Esophagus muscularis mucosa (tissue), 4 donors: Measurements from ENCODE around the gene GLTPD2. TPM values are rescaled to one million over a fixed set of nuclear protein-coding genes. Genes with fewer than 3 reads are reported as not detected.

ENCODE experiments used
- DNase-seq: peaks from one replicate; pipeline ENCODE4 v3.0.0-alpha.2; 2017; ENCODE audit errors: extremely low spot score
- H3K27ac ChIP-seq, 4 donors: fragments of 200-600 bp; sonication (generic); replicated peaks in 1 of 4; 1 replicate in 3 of 4; 2 replicates in 1 of 4; pipeline ENCODE4 v1.5.1; 2016 to 2019; ENCODE audit warnings: mild to moderate bottlenecking in 1 of 4
- H3K27me3 ChIP-seq, 4 donors: fragments of 200-600 bp; sonication (generic); one replicate each; pipeline versions ENCODE4 v1.5.1 to v1.6.0; 2016 to 2019
- H3K36me3 ChIP-seq, 4 donors: fragments of 200-600 bp; sonication (generic); one replicate each; pipeline ENCODE4 v1.5.1; 2016 to 2019
- H3K4me1 ChIP-seq, 4 donors: fragments of 200-600 bp; sonication (generic); one replicate each; pipeline ENCODE4 v1.5.1; 2016 to 2019
- H3K4me3 ChIP-seq, 4 donors: fragments of 200-600 bp; sonication (generic); 1 replicate in 2 of 4; 2 replicates in 2 of 4; pipeline ENCODE4 v1.5.1; 2016 to 2019; ENCODE audit warnings: mild to moderate bottlenecking in 4 of 4, moderate library complexity in 1 of 4
- H3K9me3 ChIP-seq, 4 donors: fragments of 200-600 bp; sonication (generic); 1 replicate in 3 of 4; 2 replicates in 1 of 4; pipeline ENCODE4 v1.5.1; 2016 to 2019
- EP300 ChIP-seq: sonication (generic); formaldehyde crosslinking; IDR thresholded peaks from one replicate; pipeline ENCODE4 v1.6.1; 2017; ENCODE audit warnings: antibody characterized with exemption
- POLR2A ChIP-seq: fragments of 450-650 bp; IDR thresholded peaks from one replicate; pipeline ENCODE4 v1.6.1; 2017; ENCODE audit warnings: antibody characterized with exemption, moderate library complexity, mild to moderate bottlenecking, low read depth
- POLR2AphosphoS5 ChIP-seq, 2 donors: sonication (generic); formaldehyde crosslinking; IDR thresholded peaks; one replicate each; pipeline ENCODE4 v1.6.1; 2017; ENCODE audit warnings: antibody characterized with exemption in 2 of 2
- WGBS: methylation state at CpG from one replicate; pipeline ENCODE4 v1.1.5; 2018; 5-methylcytosine and 5-hydroxymethylcytosine counted together
- intact Hi-C: fragments of 100-400 bp; cut with DNase I; formaldehyde crosslinking; loops from one replicate; pipeline ENCODE4 v1.15.1; 2023
- total RNA-seq, 4 donors: library from RNA; depleted of rRNA; stranded (reverse); fragments of >200 nt; gene quantifications; one replicate each; pipeline versions ENCODE4 v1.1.0 to v1.2.1, GENCODE V29; 2016
- TF ChIP-seq, protein P1 (sequence below), 3 experiments: fragments of 200-600 bp in 2 of 3; fragments of 450-650 bp in 1 of 3; sonication (generic) in 2 of 3; IDR thresholded peaks; one replicate each; pipeline ENCODE4 v1.5.1; 2017 to 2019; ENCODE audit warnings: antibody characterized with exemption in 3 of 3, mild to moderate bottlenecking in 2 of 3, moderate library complexity in 1 of 3

The GLTPD2 gene
- total RNA-seq, 4 donors from 2014 or later: not detected

DNA sequence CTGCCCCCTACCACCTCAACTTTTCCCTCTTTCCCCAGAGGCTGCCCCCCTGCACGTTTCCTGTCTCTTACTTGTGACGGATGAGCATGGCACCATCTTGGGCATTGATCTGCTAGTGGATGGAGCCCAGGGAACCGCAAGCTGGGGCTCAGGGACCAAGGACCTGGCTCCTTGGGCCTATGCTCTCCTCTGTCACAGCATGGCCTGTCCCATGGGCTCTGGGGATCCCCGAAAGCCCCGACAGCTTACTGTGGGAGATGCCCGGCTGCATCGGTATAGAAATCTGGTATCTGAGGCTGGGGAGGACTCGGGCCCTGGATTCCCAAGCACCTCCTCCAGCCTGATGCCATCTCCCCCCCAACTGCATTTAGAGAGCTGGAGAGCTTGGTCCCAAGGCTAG, 47.2 kb upstream of the GLTPD2 start:
- Histone ChIP-seq H3K4me1 (peaks cover 10 to 30% (median 30%) of the 10 kb centered on the region in 4 donors), H3K27ac (no peak overlapping the region), H3K27me3 (peaks cover 0 to 33% (median 16%) of the 10 kb centered on the region in 4 donors), H3K9me3 (no peaks in the 10 kb centered on the region), H3K36me3 (no peaks in the 10 kb centered on the region), H3K4me3 (no peak overlapping the region)
- 98% methylated on average over 8 of the region's 8 CpGs for WGBS
- intact Hi-C loops: no loop called here
- TF ChIP-seq POLR2AphosphoS5 (IDR thresholded peaks at IDR 0.05): no peak
- TF ChIP-seq, protein P1, sequence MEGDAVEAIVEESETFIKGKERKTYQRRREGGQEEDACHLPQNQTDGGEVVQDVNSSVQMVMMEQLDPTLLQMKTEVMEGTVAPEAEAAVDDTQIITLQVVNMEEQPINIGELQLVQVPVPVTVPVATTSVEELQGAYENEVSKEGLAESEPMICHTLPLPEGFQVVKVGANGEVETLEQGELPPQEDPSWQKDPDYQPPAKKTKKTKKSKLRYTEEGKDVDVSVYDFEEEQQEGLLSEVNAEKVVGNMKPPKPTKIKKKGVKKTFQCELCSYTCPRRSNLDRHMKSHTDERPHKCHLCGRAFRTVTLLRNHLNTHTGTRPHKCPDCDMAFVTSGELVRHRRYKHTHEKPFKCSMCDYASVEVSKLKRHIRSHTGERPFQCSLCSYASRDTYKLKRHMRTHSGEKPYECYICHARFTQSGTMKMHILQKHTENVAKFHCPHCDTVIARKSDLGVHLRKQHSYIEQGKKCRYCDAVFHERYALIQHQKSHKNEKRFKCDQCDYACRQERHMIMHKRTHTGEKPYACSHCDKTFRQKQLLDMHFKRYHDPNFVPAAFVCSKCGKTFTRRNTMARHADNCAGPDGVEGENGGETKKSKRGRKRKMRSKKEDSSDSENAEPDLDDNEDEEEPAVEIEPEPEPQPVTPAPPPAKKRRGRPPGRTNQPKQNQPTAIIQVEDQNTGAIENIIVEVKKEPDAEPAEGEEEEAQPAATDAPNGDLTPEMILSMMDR (IDR thresholded peaks at IDR 0.05): no peak
- TF ChIP-seq EP300: no peak
- no peak for TF ChIP-seq POLR2A
- DNase-seq: no peak

DNA sequence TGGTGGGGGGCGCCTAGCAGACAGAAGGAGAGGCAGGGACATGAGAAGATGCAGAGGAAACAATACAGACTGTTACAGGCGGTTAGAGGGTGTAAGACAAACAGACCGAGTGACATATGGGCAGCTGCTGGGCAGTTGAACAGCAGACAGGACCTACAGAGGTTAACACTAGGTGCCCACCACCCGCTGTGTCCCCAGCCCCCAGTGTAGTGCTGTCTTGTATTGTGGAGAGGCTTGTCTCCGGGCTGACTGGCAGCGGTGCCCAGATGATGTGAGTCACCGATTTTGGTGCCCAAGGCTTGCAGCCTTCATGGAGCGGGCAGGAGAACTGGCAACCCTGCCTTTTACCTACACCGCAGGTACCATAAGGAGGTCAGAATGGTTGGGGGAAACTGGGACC, 46.6 kb upstream of the GLTPD2 start:
- TF ChIP-seq POLR2A: no peak
- TF ChIP-seq EP300: no peak
- TF ChIP-seq POLR2AphosphoS5 (IDR thresholded peaks at IDR 0.05): no peak
- TF ChIP-seq, protein P1 (IDR thresholded peaks at IDR 0.05): no peak
- no peaks in the 10 kb centered on the region for H3K9me3 ChIP-seq
- no peak for DNase-seq
- WGBS: 95% methylated on average over 9 of the region's 9 CpGs
- peaks cover 0 to 37% (median 16%) of the 10 kb centered on the region in 4 donors for H3K27me3 ChIP-seq
- peaks cover 10 to 30% (median 30%) of the 10 kb centered on the region in 4 donors for H3K4me1 ChIP-seq
- intact Hi-C loops: no loop called here
- no peaks in the 10 kb centered on the region for H3K36me3 ChIP-seq
- no peak overlapping the region for H3K4me3 ChIP-seq
- H3K27ac ChIP-seq: no peak overlapping the region

DNA sequence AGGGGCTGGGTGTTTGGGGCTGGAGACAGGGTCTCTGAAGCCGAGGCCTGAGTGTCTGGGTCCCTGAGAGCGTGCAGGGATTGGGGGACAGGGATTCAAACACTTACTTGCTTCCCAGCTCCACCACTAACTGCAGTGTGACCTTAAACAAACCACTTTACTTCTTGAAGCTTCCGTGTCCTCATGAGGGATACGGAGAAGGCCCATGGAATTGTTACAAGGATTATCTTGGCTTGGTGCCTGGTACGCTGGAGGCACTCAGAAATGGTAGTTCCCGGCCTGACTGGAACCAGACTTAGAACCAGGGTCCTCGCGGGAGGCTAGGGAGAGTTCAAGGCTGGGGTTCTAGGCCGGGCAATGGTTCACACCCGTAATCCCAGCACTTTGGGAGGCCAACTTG, 46.1 kb upstream of the GLTPD2 start:
- 85% methylated on average over 7 of the region's 10 CpGs for WGBS
- H3K27ac ChIP-seq: no peak overlapping the region
- H3K4me3 ChIP-seq: no peak overlapping the region
- no peaks in the 10 kb centered on the region for H3K36me3 ChIP-seq
- peaks cover 10 to 30% (median 30%) of the 10 kb centered on the region in 4 donors for H3K4me1 ChIP-seq
- no peak for TF ChIP-seq POLR2A
- TF ChIP-seq EP300: no peak
- TF ChIP-seq, protein P1 (IDR thresholded peaks at IDR 0.05): no peak
- no peak for TF ChIP-seq POLR2AphosphoS5 (IDR thresholded peaks at IDR 0.05)
- H3K27me3 ChIP-seq: peaks cover 0 to 37% (median 16%) of the 10 kb centered on the region in 4 donors
- no peaks in the 10 kb centered on the region for H3K9me3 ChIP-seq
- no peak for DNase-seq
- intact Hi-C loops: no loop called here

DNA sequence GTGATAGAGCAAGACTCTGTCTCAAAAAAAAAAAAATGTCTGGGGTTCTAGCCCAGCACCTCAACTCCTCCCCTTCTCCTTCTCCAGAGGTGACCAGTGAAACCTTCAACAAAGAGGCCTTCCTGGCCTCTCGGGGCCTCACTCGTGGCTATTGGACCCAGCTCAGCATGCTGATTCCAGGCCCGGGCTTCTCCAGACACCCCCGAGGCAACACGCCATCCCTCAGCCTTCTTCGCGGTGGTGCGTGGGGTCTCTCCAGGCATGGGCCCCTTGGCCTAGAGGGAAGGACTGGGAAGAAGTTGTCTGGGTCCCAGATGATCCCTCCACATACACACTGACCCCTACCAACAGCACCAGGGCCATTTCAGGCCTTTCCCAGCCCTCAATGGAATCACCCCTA, 45.5 kb upstream of the GLTPD2 start:
- TF ChIP-seq POLR2AphosphoS5 (IDR thresholded peaks at IDR 0.05): no peak
- TF ChIP-seq, protein P1 (IDR thresholded peaks at IDR 0.05): no peak
- TF ChIP-seq EP300: no peak
- no peak for TF ChIP-seq POLR2A
- WGBS: 96% methylated on average over 8 of the region's 8 CpGs
- Histone ChIP-seq H3K27me3 (peaks cover 0 to 41% (median 16%) of the 10 kb centered on the region in 4 donors), H3K9me3 (no peaks in the 10 kb centered on the region), H3K4me1 (peaks cover 10 to 28% (median 27%) of the 10 kb centered on the region in 4 donors), H3K36me3 (no peaks in the 10 kb centered on the region), H3K27ac (no peak overlapping the region), H3K4me3 (no peak overlapping the region)
- intact Hi-C loops: no loop called here
- no peak for DNase-seq

DNA sequence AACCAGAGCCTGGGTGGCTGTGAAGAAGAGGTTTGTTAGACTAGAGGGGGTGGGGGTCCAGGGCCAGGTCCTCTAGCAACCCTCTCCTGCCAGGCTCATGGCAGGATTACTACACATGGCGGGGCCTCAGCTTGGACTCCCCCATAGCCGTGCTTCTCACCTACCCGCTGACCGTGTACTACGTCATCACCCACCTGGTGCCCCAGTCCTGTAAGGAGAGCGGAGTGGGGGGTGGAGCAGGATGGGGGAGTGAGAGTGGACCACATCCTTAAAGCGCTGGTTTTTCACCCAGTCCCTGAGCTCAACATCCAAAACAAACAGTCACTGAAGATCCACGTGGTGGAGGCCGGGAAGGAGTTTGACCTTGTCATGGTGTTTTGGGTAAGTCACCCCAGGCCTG, 44.9 kb upstream of the GLTPD2 start:
- Histone ChIP-seq H3K36me3 (no peaks in the 10 kb centered on the region), H3K4me1 (peaks cover 3 to 21% (median 21%) of the 10 kb centered on the region in 4 donors), H3K27me3 (peaks cover 0 to 48% (median 16%) of the 10 kb centered on the region in 4 donors), H3K4me3 (no peak overlapping the region), H3K9me3 (no peaks in the 10 kb centered on the region), H3K27ac (no peak overlapping the region)
- DNase-seq: no peak
- TF ChIP-seq EP300 (no peak), POLR2A (no peak), POLR2AphosphoS5 (IDR thresholded peaks at IDR 0.05) (no peak)
- TF ChIP-seq, protein P1 (IDR thresholded peaks at IDR 0.05): no peak
- intact Hi-C loops: no loop called here
- 96% methylated on average over 7 of the region's 9 CpGs for WGBS
